Myocyte (in vitro differentiated cells): ENCODE data around the gene CSPG4. TPM values are rescaled to one million over a fixed set of nuclear protein-coding genes. Genes with fewer than 3 reads are reported as not detected.
"Not testable (repeated sequence)": the region's sequence is repeated elsewhere in the genome, so short reads cannot be mapped to it uniquely, and the experiment has no call there.

Experiments
- DNase-seq: peaks from one replicate; pipeline ENCODE4 v3.0.0-alpha.2; 2012; ENCODE audit warnings: low read depth
- total RNA-seq: library from RNA; depleted of rRNA; stranded (reverse); fragments of >200 nt; gene quantifications from 2 replicates; pipeline ENCODE4 v1.2.3, GENCODE V29; 2014

Gene CSPG4
- total RNA-seq, 1 donor from 2014 or later = 19.6 TPM

DNA sequence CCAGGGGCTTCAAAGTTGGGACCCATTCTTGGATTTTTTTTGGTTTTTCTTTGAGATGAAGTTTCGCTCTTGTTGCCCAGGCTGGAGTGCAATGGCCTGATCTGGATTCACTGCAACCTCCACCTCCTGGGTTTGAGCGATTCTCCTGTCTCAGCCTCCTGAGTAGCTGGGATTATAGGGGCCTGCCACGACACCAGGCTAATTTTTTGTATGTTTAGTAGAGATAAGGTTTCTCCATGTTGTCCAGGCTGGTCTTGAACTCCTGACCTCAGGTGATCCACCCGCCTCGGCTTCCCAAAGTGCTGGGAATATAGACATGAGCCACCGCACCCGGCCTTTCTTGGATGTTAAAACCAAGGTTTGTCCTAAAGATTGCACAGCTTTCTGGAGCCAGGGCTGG lies 78.7 kb downstream of the CSPG4 start:
- not testable (repeated sequence) for DNase-seq

DNA sequence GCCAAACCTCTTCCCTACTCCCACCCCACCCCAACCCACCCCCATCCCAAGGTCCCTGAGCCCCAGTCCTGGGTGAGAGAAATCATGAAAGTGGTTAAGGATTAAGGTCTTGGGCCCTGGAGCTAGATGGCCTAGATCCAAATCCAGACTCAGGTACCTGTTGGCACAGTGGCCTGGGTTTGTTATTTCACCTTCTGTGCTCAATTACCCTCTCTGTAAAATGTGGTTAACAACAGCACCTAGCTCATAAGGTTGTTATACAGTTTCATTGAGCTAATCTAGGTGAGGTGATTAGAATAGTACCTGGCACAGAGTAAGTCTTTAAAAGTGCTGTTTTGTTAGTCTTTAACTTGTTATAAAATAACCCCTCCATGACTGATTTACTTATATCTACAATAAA lies 80.7 kb downstream of the CSPG4 start:
- DNase-seq = no peak

GRCh38 chr15:75625542-75626347 lies 86.9 kb downstream of the CSPG4 start, which contains the start of gene SNUPN:
Gene SNUPN, minus strand, starts transcription at chr15:75625725. Its CDS starts 4,674 bp downstream, at chr15:75621051.
- peak; percentile 94 for DNase-seq

Other genes with a start within 250 kb of the CSPG4 start
- 7.6 and 7.7 TPM in 2 replicates for gene PTPN9, start 133.5 kb downstream of the CSPG4 start, total RNA-seq
- gene SNUPN, start 87.1 kb downstream of the CSPG4 start, total RNA-seq = 30.4 and 33.0 TPM in 2 replicates
- 127 and 146 TPM in 2 replicates for gene IMP3, start 72.6 kb downstream of the CSPG4 start, total RNA-seq
- 17.0 and 19.5 TPM in 2 replicates for gene SNX33, start 64.9 kb downstream of the CSPG4 start, total RNA-seq
- 67.0 and 67.5 TPM in 2 replicates for gene UBE2Q2, start 130.6 kb upstream of the CSPG4 start, total RNA-seq
- 25.1 and 34.4 TPM in 2 replicates for gene FBXO22, start 191.0 kb upstream of the CSPG4 start, total RNA-seq